ENCODE results near the gene PRPF4.
A peak's percentile ranks its signal among the peaks of the same experiment; 100 is the strongest.
"Not testable (repeated sequence)": the region's sequence is repeated elsewhere in the genome, so short reads cannot be mapped to it uniquely, and the experiment has no call there.

PRPF4 gene

DNA sequence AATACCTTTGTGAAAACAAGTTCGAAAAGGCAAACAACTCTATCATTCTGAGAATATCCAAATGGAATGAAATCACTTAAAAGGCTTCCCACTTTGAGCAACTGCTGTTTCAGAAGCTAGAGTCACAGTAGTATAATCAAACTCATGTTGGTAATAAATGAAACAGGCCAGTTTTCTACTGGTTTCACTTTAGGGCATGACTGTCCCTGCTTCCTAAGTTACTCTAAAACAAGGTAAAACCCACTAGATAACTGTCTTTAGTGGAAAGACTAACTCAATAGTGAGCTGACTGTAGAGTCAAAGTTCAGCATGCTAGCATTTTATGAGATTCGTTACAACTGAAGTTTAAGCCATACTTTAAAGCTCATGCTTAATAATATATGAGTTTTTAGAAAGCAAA, 6.1 kb upstream of the PRPF4 start:
- no peak for DNase-seq

DNA sequence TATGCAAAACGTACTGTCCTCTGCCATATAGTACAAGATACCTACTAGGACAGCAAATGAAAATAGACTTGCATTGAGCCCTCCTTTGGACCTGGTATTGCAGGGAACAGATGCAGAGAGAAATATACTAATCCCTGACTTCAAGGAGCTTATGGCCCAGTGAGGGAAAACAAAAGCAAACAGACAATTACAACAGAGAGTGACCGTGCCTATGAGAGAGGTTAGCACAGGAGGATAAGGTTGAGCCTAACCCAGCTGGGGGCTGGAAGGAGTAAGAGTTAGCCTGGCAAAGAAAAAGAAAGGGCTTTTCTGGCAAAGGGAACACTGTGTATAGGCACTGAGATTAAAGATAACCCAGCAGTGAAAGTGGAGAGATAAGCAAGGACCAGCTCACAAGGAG, 5.6 kb upstream of the PRPF4 start:
- no peak for DNase-seq

GRCh38 chr9:113274474-113275156, 843 bp upstream of the PRPF4 start:
- DNase-seq, result no peak

DNA sequence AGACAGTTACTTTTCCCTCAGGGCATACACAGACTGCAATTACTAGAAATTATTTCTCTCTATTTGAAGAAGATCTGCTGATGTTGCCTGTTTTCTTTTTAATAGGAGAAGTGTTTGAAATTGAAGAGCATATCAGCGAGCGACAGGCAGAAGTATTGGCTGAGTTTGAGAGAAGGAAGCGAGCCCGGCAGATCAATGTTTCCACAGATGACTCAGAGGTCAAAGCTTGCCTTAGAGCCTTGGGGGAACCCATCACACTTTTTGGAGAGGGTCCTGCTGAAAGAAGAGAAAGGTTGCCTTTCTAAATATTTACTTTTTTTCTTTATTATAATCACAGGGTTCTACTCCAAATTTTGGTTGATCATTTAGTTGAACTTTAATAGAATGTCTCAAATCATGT, 3.4 kb downstream of the PRPF4 start:
- DNase-seq, result no peak

DNA sequence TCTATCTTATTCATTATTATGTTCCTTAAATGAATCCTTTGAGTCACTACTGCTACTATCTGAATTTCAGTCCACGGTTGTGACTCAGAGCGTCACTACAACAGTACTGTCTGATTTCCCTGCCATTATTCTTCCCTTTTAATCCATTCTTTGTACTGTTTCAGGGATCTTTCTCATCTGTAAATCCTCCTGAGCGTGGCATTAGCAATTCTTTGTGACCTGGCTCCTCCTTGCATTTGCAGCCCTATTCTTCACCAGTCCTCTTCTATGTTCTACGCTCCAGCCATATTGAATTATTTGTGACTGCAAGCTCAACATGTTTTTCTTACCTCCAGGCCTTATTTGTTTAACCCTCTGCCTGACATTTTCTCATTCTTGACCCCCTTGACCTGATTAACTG, 5.9 kb downstream of the PRPF4 start:
- DNase-seq, result no peak

- no peak for DNase-seq
Measured at GRCh38 chr9:113289091-113289490, 13.6 kb downstream of the PRPF4 start.

DNA sequence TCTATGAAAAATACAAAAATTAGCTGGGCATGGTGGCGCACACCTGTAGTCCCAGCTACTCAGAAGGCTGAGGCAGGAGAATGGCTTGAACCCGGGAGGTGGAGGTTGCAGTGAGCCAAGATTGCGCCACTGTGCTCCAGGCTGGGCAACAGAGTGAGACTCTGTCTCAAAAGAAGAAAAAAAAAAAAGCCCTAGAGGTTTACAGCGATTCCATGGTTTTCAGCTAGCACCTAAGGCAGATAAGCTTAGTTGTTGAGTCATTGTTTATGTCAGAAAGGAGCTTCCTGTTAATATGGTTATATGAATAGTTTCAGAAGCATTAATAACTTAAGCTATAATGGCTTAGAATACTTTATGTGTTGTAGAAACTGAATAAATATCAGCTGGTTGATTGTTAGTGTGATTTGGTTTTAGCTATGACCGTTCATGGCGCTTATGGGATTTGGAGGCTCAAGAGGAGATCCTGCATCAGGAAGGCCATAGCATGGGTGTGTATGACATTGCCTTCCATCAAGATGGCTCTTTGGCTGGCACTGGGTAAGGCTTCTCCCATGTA, 14.7 kb downstream of the PRPF4 start:
- DNase-seq, result no peak

GRCh38 chr9:113293285-113293878, 17.9 kb downstream of the PRPF4 start:
- DNase-seq, result no peak

GRCh38 chr9:113296247-113296646, 20.8 kb downstream of the PRPF4 start:
- DNase-seq, result not testable (repeated sequence)

DNA sequence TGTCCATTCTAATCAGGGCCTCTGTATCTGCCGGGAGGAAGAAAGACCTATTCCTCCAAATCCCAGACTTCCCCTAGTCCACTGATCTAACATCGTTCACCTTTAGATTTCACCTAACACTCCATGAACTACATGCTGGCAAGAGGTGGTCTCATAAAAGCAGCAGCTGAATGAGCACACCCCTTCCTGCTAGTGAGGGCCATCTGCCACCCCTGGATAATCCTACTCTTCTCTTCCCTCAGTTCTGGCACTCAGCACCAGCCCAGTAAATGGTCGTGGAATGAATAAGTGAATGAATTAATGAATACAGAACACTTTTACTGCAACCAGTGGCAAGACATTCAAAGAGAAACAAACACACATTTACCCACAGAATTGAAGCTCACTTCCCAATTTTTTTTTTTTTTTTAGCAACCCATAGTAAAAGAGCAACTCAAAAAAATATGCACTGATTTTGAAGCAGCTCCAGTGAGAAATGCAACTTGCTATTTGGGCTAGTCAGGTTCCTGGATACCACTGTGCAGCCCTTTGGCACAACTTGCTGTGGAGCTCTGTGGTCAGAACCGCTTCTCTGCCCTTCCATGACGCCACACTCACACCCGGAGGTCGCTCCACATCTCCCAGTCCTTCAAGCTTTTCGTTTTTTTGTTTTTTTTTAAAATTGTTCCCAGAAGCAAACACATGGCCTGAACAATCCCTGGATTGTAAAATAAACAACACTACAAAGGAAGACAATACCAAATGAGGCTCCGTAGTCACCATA, 21.5 kb downstream of the PRPF4 start:
- DNase-seq, result no peak

DNA sequence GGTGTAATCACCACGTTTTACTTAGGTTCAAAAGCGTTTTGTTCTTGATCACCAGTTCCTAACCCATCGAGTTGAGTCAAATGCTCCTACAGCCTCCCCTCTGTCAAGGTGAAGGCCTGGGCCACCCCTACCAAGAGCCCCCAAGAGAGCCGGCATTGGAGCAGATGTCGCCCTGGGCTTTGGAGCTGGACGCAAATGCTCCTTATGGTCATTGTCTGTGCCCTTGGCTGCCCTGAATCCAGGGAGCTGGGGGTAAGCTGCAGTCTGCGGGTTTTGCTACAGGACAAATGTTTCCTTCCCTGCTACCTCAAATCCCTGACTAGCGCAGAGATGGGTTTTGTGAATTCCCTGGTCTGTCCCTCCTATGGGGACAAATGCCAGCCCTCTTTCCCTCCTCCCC, 22.9 kb downstream of the PRPF4 start:
- no peak for DNase-seq

- peak; percentile 48 for DNase-seq
Measured at GRCh38 chr9:113298924-113299770, 23.7 kb downstream of the PRPF4 start.

DNA sequence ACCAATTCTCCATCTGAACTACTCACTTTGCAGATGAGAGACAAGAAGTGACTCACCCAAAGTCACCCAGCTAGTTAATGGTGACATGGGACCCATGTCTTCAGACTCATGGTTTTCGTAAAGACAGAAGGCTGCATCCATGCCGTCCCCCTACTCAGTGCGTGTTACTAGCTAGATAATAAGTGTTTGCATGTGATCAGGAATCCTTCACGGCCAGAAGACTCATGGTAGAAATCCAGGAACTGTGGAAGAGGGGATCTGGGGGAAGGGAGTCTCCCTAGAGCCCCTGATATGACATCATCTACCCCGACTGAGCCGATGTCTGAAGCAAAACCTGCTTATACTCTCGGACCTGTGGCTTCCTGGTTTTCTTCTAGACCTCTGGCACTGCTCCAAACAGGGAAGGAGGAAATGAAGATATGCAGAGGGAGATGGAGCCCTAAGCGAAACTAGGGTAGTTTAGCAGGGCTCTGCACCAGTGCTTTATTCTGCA, 24.4 kb downstream of the PRPF4 start:
- DNase-seq, result peak; percentile 41

- no peak for DNase-seq
Measured at GRCh38 chr9:113301548-113301947, 26.1 kb downstream of the PRPF4 start.

DNA sequence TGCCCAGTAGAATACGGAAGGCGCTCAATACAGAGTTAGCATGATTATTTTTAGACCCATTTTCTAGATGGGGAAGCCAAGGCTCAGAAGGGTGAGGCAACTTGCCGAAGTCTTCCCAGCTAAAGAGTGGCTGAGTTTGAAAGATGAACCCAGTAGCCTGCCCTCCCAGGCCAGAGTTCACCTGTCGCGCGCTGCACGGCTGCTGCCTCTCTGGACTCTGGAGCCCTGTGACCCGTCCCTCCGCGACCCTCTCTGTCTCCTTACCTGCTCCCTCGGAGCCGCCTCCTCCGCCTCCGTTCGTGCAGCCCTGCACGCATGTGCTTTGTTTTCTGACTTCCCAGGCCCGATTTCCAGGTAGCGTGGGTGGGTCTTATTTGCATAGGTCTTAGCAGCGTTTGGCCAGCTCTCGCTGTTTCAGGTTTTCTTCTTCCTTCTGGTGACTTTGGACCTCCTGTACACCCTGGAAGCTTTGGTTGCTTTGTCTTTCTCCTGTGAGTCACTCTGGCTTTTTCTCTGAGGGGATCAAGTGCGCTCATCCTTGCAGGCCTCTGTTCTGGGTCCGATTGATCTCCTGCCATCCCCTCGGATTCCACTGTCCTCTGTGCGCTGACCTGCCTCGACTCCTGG, 27.4 kb downstream of the PRPF4 start, which contains the start of gene RNF183:
TSS of gene RNF183 (minus strand) at position 585 of the 627 bp plus-strand sequence. CDS start 5,192 bp downstream, outside the sequence.
- no peak for DNase-seq

- DNase-seq, result no peak
Measured at GRCh38 chr9:113306566-113306965, 31.1 kb downstream of the PRPF4 start.

- no peak for DNase-seq
Measured at GRCh38 chr9:113307396-113307975, 32.0 kb downstream of the PRPF4 start.

DNA sequence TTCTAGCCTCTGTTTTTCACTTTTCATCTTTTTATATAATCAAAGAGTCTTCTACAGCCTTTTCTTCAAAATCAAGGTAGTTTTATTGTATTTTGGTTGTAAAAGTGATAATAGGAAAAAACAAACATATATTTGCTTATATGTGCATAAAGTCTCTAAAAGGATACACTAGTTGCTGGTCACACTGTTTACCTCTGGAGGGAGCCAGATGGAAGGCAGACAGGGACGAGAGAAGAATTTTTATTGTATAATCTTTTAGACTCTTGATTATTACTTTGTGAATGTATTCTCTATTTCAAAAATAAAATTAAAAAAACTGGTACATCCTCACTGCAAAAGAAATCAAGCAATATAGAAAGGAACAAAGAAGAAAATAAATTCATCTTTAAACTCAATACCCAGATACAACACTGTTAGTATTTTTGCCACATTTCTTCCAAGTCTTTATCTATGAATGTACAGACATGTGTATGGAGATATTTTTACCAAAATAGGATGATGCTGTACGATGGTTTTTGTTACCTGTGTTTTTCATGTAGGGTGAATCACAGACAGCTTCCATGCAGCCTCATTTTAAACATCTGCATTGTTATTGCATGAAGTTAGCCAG, 33.9 kb downstream of the PRPF4 start:
- no peak for DNase-seq

- no peak for DNase-seq
Measured at GRCh38 chr9:113310538-113310937, 35.1 kb downstream of the PRPF4 start.

- DNase-seq, result no peak
Measured at GRCh38 chr9:113311961-113312360, 36.5 kb downstream of the PRPF4 start.

GRCh38 chr9:113313261-113313660, 37.8 kb downstream of the PRPF4 start:
- no peak for DNase-seq

Data from NCI-H187 treated with DMSO at 0.1 percent for 48 hours (cell line).